Osteoblast (primary cell): Measurements from ENCODE around the gene LYPD1. TPM values are rescaled to one million over a fixed set of nuclear protein-coding genes. Genes with fewer than 3 reads are reported as not detected.
A peak's percentile ranks its signal among the peaks of the same experiment; 100 is the strongest.

Source experiments
- DNase-seq: peaks from one replicate; pipeline ENCODE4 v3.0.0; 2011; ENCODE audit warnings: low spot score, mixed read lengths; ENCODE audit not compliant: insufficient read length; ENCODE audit errors: missing footprints
- H2AFZ ChIP-seq: 2 replicates; pipeline ENCODE4 v1.6.0; 2011; ENCODE audit warnings: mild to moderate bottlenecking, low read length
- H3K27ac ChIP-seq: 2 replicates; pipeline ENCODE4 v1.5.1; 2011; ENCODE audit warnings: mild to moderate bottlenecking, low read depth, low read length, moderate library complexity
- H3K27me3 ChIP-seq: 2 replicates; pipeline ENCODE4 v1.6.0; 2012; ENCODE audit warnings: mild to moderate bottlenecking, control low read depth, inconsistent platforms, low read length, moderate library complexity; ENCODE audit not compliant: insufficient read depth
- H3K36me3 ChIP-seq: 2 replicates; pipeline ENCODE4 v1.5.1; 2011; ENCODE audit warnings: mild to moderate bottlenecking, low read length, control low read depth, moderate library complexity; ENCODE audit not compliant: insufficient read depth
- H3K4me1 ChIP-seq: 2 replicates; pipeline ENCODE4 v1.5.1; 2011; ENCODE audit warnings: mild to moderate bottlenecking, low read length, control low read depth, moderate library complexity; ENCODE audit not compliant: insufficient read depth
- H3K4me2 ChIP-seq: 2 replicates; pipeline ENCODE4 v1.6.0; 2011; ENCODE audit warnings: mild to moderate bottlenecking, low read length; ENCODE audit not compliant: insufficient read depth
- H3K4me3 ChIP-seq: fragments of 200-600 bp; sonication (generic); 3 replicates; pipeline ENCODE4 v1.5.1; 2012; ENCODE audit warnings: mild to moderate bottlenecking, low read length, inconsistent platforms; ENCODE audit not compliant: insufficient read depth
- H3K79me2 ChIP-seq: 2 replicates; pipeline ENCODE4 v1.6.0; 2012; ENCODE audit warnings: mild to moderate bottlenecking, low read length, control low read depth, inconsistent platforms; ENCODE audit not compliant: insufficient read depth
- H3K9me3 ChIP-seq: 2 replicates; pipeline ENCODE4 v1.5.1; 2011; ENCODE audit warnings: low read depth, low read length, control low read depth
- H4K20me1 ChIP-seq: 2 replicates; pipeline ENCODE4 v1.6.0; 2012; ENCODE audit warnings: mild to moderate bottlenecking, low read length, control low read depth; ENCODE audit not compliant: insufficient read depth
- CTCF ChIP-seq: IDR thresholded peaks from 2 replicates; pipeline ENCODE4 v1.5.1; 2011; ENCODE audit warnings: mild to moderate bottlenecking, low read depth, low read length, moderate library complexity; ENCODE audit errors: extremely low read depth
- total RNA-seq: library from RNA; depleted of rRNA; stranded (reverse); fragments of >200 nt; gene quantifications from 2 replicates; pipeline ENCODE4 v1.2.3, GENCODE V29; 2012

LYPD1 gene
- total RNA-seq, 1 donor = 2.5 TPM

GRCh38 chr2:132680544-132680943 lies 10.5 kb upstream of the LYPD1 start:
- Histone ChIP-seq H4K20me1 (no peaks in the 10 kb centered on the region), H3K36me3 (no peaks in the 10 kb centered on the region), H2AFZ (no peak overlapping the region), H3K4me3 (no peak overlapping the region), H3K79me2 (no peaks in the 10 kb centered on the region), H3K4me2 (no peak overlapping the region), H3K4me1 (peaks cover 22% of the 10 kb centered on the region), H3K27me3 (no peaks in the 10 kb centered on the region), H3K9me3 (no peaks in the 10 kb centered on the region), H3K27ac (no peak overlapping the region)
- no peak for TF ChIP-seq CTCF
- no peak for DNase-seq

GRCh38 chr2:132678483-132678882 lies 8.5 kb upstream of the LYPD1 start:
- H3K27ac ChIP-seq = peak overlapping the region; percentile 73
- no peaks in the 10 kb centered on the region for H4K20me1 ChIP-seq
- no peak overlapping the region for H3K4me3 ChIP-seq
- no peak for TF ChIP-seq CTCF
- H3K4me2 ChIP-seq = peak overlapping the region; percentile 35
- peaks cover 22% of the 10 kb centered on the region for H3K4me1 ChIP-seq
- no peak overlapping the region for H2AFZ ChIP-seq
- no peak for DNase-seq
- no peaks in the 10 kb centered on the region for H3K27me3 ChIP-seq
- H3K36me3 ChIP-seq = no peaks in the 10 kb centered on the region
- no peaks in the 10 kb centered on the region for H3K9me3 ChIP-seq
- H3K79me2 ChIP-seq = no peaks in the 10 kb centered on the region

- peak overlapping the region; percentile 26 for H2AFZ ChIP-seq
- H3K27me3 ChIP-seq = no peaks in the 10 kb centered on the region
- TF ChIP-seq CTCF = no peak
- H3K4me3 ChIP-seq = no peak overlapping the region
- no peaks in the 10 kb centered on the region for H3K79me2 ChIP-seq
- peaks cover 22% of the 10 kb centered on the region for H3K4me1 ChIP-seq
- peak overlapping the region; percentile 35 for H3K4me2 ChIP-seq
- no peaks in the 10 kb centered on the region for H4K20me1 ChIP-seq
- DNase-seq = no peak
- H3K27ac ChIP-seq = peak overlapping the region; percentile 73
- no peaks in the 10 kb centered on the region for H3K9me3 ChIP-seq
- no peaks in the 10 kb centered on the region for H3K36me3 ChIP-seq
Observed at GRCh38 chr2:132677661-132678060, 7.7 kb upstream of the LYPD1 start.

DNA sequence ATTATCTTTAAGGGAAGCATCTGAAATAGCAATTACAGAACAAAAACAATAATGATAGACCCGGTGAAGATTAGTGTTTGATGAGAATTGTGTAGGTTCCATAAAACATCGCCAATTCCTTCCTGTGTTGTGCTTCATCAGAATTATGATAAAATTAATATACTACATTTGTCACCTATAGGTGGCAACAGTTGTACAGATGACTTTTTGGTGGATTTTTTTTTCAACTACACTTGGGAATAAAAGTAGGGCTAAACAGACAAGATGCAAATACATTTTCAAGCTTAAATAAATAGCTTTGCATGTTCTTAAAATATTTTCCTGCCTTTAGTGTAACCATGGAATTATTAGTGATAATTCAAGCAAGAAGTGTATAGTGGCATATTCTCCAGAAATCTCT lies 7.0 kb upstream of the LYPD1 start:
- Histone ChIP-seq H3K36me3 (no peaks in the 10 kb centered on the region), H3K27ac (peak overlapping the region; percentile 73), H3K4me2 (peak overlapping the region; percentile 35), H3K4me1 (peaks cover 22% of the 10 kb centered on the region), H2AFZ (no peak overlapping the region), H3K4me3 (no peak overlapping the region), H3K27me3 (no peaks in the 10 kb centered on the region), H3K9me3 (no peaks in the 10 kb centered on the region), H3K79me2 (no peaks in the 10 kb centered on the region), H4K20me1 (no peaks in the 10 kb centered on the region)
- DNase-seq = no peak
- TF ChIP-seq CTCF = peak; percentile 26
